Inflammatory macrophage treated with lipopolysaccharide for 4 hours (primary cell): ENCODE results near the gene DNAJC24.
"Not testable (repeated sequence)": the region's sequence is repeated elsewhere in the genome, so short reads cannot be mapped to it uniquely, and the experiment has no call there.

Experiments
- DNase-seq: peaks from one replicate; pipeline ENCODE4 v3.0.0-alpha.2; 2020

The DNAJC24 gene

GRCh38 chr11:31369348-31370329, at the start of gene DNAJC24, which contains the start of gene DCDC1:
TSS of gene DNAJC24 (plus strand) at chr11:31369860. CDS start at chr11:31370749, 889 bp downstream.
TSS of gene DCDC1 (minus strand) at chr11:31369739. CDS start at chr11:31328280, 41,459 bp downstream.
- DNase-seq, result peak; percentile 96

GRCh38 chr11:31321494-31321893, 48.2 kb upstream of the DNAJC24 start:
- not testable (repeated sequence) for DNase-seq

- no peak for DNase-seq
Observed at GRCh38 chr11:31323145-31323544, 46.5 kb upstream of the DNAJC24 start.

GRCh38 chr11:31325160-31325559, 44.5 kb upstream of the DNAJC24 start:
- DNase-seq, result no peak

GRCh38 chr11:31326470-31327148, 43.1 kb upstream of the DNAJC24 start:
- no peak for DNase-seq

- no peak for DNase-seq
Observed at GRCh38 chr11:31327417-31327816, 42.2 kb upstream of the DNAJC24 start.

- no peak for DNase-seq
Observed at GRCh38 chr11:31328697-31329096, 41.0 kb upstream of the DNAJC24 start.

GRCh38 chr11:31337806-31338205, 31.9 kb upstream of the DNAJC24 start:
- no peak for DNase-seq

GRCh38 chr11:31340903-31341572, 28.6 kb upstream of the DNAJC24 start:
- DNase-seq, result peak; percentile 9

GRCh38 chr11:31351168-31351567, 18.5 kb upstream of the DNAJC24 start:
- no peak for DNase-seq

- no peak for DNase-seq
Observed at GRCh38 chr11:31355131-31355530, 14.5 kb upstream of the DNAJC24 start.

GRCh38 chr11:31355817-31356216, 13.8 kb upstream of the DNAJC24 start:
- no peak for DNase-seq

- no peak for DNase-seq
Observed at GRCh38 chr11:31361743-31362142, 7.9 kb upstream of the DNAJC24 start.

- no peak for DNase-seq
Observed at GRCh38 chr11:31366795-31367194, 2.9 kb upstream of the DNAJC24 start.

- peak; percentile 8 for DNase-seq
Observed at GRCh38 chr11:31375879-31376278, 6.2 kb downstream of the DNAJC24 start.

- DNase-seq, result no peak
Observed at GRCh38 chr11:31383116-31383515, 13.5 kb downstream of the DNAJC24 start.

GRCh38 chr11:31387379-31387778, 17.7 kb downstream of the DNAJC24 start:
- no peak for DNase-seq

GRCh38 chr11:31397239-31397834, 27.7 kb downstream of the DNAJC24 start:
- peak; percentile 15 for DNase-seq

GRCh38 chr11:31404614-31405013, 35.0 kb downstream of the DNAJC24 start:
- DNase-seq, result no peak

- DNase-seq, result no peak
Observed at GRCh38 chr11:31408201-31408600, 38.5 kb downstream of the DNAJC24 start.

- DNase-seq, result no peak
Observed at GRCh38 chr11:31412946-31413345, 43.3 kb downstream of the DNAJC24 start.

- DNase-seq, result no peak
Observed at GRCh38 chr11:31414338-31414737, 44.7 kb downstream of the DNAJC24 start.

- DNase-seq, result no peak
Observed at GRCh38 chr11:31415435-31415834, 45.8 kb downstream of the DNAJC24 start.
